Stimulated activated CD4-positive, alpha-beta T cell treated with anti-CD3 and anti-CD28 coated beads, Interleukin-1b, Interleukin-23, amount 100 ng/mL, for 1 hour (primary cell): ENCODE results near the gene FUZ.

Experiments used
- DNase-seq, 2 donors: peaks; one replicate each; pipeline ENCODE4 v3.0.0-alpha.2; 2020; ENCODE audit warnings: low read depth in 2 of 2

The FUZ gene, protein sequence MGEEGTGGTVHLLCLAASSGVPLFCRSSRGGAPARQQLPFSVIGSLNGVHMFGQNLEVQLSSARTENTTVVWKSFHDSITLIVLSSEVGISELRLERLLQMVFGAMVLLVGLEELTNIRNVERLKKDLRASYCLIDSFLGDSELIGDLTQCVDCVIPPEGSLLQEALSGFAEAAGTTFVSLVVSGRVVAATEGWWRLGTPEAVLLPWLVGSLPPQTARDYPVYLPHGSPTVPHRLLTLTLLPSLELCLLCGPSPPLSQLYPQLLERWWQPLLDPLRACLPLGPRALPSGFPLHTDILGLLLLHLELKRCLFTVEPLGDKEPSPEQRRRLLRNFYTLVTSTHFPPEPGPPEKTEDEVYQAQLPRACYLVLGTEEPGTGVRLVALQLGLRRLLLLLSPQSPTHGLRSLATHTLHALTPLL

DNA sequence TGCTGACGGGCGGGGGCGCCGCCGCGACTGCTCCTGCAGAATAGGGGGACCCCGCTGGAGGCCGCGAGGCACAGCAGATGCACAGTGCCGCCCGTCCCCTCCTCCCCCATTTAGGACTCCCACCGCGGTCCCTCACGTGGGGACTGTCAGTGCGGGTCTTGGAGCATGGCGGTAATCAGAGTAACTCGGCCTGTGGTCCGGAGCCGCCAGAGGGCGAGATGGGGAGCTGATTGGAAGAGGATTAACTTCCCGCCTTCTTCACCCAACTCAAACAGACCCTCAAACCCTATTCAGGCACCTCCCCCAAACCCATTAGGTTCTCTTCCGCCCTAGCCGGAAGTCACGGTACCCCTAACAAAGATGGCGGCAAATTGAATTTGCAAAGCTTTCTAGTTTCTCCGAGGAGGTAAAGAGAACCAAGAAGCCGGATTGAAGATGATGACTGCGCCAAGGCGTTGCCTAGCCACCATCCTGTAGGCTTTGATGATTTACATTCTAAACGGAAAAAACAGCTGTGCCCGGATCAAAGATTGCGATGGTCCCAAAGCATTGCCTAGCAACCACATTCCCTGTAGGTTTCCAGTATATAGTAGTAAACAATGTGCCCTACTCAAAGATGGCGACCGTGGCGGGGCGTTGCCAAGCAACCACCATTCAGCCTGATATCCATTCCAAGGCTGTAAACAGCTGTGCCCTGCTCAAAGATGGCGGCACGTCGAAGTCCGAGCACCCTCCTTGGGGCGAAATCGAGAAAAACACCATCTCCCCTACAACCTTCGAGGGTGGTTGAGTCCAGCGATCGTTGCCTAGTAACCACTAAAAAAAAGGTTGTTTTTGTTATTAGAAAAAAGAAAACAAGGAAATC lies at the start of gene FUZ:
FUZ (minus strand) TSS at position 296 of the 865 bp plus-strand sequence; CDS start at position 110, 186 bp downstream.
- DNase-seq = peak; percentile 70 to 78

DNA sequence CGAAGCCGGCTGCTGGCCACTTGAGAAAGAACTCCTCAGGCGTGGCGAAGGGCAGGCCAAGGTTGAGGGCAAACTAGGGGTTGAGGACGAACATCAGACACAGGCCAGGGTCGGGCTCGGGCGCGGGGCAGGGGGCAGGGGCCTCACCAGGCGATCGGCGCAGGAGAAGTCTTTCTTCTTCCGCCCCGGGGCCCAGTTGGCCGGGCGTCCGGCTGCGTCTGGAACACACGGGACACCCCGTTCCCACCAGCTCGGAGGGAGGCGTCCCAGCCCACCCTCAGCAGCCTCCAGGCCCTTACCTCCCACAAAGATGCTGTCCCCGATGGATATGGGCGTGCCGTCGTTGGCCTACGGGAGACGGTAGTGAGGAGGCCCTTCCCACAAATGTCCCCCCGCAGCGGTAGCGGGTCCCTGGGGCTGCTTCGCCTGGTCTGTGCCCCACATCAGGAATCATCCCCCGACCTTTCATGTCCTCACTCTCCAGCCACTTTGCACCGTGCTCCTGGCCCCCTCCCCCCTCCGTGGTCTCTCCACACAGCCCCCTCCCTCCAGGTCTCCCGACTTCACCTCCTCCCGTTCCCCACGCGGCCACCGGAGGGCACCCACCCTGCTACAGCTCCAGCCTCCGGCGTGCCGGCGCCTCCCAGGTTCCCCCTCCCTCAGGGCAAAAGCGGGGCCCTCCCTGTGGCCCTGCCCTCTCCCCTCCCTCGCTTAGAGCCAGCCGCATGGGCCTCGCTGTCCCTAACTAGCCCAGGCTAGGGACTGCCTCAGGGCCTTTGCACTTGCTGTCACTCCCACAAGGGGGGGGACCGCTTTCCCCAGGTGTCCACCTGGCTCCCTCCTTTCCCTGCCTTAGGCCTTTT lies 49.5 kb upstream of the FUZ start:
- no peak for DNase-seq

DNA sequence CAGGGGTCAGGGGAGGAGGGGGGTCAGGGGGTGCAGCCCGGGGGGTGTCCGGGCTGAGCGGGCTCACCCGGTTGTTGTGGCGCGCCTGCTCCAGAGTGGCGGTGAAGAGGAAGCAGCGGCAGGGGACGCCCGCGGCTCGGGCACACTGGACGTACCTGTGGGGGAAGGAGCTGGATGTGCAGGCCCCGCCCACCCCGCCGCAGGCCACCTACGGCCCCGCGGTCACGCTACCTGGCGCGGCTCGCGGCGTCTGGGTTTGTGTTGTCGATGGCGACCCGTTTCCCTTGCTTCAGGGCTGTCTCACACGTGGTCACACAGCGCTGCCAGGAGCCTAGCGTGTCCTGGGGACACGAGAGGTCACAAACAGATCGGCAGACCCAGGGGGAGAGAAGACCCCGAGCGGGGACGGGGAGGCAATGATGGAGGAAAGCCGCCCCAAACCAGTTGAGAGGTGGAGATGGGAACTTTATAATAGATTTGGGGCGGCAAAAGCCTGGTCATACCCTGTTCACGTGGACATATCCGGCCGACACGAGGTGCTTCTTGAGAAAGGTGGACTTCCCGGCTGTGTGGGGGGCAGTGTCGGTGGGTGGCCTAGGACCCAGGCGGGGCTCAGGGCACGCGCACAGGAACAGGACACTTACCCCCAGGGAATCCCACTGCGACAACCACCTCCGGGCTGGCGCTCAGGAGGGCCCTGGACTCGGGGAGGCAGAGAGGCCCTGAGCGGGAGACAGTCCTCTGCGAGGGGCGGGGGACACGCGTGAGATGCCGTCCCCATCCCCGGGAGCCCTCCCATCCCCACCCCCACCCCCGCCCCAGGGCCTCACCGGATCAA lies 48.7 kb upstream of the FUZ start:
- DNase-seq = no peak

DNA sequence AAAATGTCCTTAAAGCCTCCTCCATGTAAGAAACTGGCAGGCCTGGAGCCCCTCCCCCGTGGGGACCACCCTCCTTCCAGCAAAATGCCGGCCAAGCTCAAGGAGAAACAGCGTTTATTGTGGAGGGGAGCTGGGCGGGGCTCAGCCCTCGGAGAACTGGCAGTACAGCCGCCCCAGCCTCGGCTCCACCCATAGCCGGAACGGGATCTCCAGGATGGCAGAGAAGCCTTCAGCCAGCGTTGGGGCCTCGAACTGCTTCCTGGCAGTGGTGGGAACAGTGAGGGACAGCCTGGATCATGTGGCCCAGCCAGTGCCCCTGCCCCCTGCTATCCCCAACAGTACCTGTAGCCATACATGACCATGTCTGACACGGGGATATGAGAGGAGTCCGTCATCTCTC lies 48.0 kb upstream of the FUZ start:
- no peak for DNase-seq

DNA sequence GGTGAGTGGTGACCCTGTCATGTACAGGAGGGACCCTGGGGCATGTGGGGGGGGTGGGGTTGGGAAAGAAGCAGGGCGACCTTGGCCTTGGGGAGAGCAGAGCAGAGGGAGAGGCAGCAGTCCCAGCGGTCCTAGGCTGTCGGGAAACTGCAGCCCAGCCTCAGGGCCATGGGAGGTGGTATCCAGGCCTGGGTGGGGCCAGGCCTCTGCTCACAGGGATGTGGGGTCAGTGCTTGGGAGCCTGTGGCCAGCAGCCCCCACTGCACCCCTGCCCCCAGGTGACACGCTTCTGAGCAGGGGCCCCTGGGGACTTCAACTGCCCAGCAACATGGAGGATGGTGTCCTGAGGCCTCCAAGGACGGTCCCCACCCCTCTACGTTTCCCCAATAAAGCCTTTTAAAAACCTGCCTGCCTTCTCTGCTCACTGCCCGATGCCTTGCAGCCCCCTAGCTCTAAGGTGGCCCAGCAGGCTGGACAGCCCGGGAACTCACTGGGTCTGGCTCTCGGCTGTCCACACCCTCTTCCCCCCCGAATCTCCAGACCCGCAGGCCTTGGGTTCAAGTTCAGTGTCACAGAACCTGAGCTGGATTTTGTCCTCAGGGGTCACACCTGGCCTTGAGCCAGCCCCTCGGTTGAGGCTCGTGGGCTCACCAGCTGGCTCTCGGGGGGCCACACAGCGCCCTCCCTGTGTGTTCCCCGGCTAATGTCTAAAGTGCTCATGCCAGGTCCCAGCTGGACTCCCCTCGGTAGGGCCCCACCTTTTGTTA lies 47.4 kb upstream of the FUZ start:
- DNase-seq = no peak

DNA sequence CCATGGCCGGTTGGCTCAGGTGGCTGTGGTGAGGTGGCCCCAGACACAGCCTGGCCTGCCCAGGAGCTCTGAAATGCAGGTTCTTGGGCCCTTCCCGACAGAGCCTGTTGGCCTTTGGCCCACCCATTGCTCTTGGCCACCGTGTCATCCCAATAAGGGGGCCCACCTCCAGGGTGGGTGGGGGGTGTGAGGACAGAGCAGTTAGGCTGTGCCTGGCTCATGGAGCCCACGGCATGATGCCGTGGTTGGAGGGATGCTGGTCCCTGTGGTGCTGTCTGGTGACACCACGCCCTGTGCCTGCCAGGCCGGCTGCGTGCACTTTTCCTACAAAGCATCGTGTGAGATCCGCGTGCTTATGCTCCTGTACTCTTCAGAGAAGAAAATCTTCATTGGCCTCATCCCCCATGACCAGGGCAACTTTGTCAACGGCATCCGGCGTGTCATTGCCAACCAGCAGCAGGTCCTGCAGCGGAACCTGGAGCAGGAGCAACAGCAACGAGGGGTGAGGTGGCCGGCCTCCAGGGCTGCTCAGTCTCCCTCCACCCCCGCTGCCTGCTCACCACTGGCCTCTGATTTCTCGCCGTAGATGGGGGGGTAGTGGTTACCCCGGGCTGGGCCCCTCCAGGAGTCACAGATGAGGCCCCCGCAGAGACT lies 46.7 kb upstream of the FUZ start:
- no peak for DNase-seq

DNA sequence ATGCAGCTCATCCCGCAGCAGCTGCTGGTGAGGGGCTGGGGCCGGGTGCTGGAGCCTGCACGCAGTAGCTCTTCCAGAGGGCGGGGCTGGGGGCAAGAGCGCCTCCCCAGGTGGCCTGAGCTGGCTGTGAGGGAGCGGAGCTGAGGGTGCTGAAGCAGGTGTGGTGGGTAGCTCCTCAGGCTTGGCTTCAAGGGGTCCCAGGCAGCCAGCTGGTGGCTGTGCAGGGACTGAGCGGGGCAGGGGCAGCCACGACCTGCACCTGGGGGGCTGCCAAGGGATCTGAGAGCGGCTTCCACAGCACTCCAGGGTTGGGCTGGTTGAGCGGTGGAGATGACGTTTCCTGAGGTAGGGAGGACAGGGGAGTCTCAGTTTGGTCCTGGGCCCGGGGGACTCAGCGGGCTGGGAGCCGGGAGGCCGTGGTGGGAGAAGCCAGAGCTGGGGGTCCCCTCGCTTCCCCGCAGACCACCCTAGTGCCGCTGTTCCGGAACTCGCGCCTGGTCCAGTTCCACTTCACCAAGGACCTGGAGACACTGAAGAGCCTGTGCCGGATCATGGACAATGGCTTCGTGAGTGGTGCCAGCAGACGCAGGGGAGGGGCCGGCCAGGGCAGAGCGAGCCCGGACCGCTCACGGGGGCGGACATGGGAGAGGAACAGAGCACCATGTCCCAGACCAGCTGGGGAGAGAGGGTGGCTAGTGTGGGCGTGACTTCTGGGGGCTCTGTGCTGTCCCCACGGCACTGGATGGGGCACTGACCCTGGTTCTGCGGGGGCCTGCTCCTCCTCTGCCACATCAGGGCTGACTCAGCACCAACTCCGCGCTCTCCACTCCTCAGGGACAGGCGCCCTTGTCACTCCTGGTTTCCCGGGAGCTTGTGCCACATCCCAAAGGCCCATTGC lies 45.2 kb upstream of the FUZ start:
- no peak for DNase-seq

DNA sequence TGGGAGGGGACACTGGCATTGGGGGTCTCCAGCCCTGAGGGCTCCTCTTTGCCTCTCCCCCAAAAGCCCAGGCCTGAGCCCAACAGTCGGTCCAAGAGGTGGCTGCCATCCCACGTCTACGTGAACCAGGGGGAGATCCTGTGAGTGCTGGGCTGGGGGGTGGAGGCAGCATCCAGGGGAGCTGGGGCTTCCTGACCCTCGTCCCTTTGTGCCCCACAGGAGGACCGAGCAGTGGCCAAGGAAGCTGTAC lies 44.7 kb upstream of the FUZ start:
- no peak for DNase-seq

DNA sequence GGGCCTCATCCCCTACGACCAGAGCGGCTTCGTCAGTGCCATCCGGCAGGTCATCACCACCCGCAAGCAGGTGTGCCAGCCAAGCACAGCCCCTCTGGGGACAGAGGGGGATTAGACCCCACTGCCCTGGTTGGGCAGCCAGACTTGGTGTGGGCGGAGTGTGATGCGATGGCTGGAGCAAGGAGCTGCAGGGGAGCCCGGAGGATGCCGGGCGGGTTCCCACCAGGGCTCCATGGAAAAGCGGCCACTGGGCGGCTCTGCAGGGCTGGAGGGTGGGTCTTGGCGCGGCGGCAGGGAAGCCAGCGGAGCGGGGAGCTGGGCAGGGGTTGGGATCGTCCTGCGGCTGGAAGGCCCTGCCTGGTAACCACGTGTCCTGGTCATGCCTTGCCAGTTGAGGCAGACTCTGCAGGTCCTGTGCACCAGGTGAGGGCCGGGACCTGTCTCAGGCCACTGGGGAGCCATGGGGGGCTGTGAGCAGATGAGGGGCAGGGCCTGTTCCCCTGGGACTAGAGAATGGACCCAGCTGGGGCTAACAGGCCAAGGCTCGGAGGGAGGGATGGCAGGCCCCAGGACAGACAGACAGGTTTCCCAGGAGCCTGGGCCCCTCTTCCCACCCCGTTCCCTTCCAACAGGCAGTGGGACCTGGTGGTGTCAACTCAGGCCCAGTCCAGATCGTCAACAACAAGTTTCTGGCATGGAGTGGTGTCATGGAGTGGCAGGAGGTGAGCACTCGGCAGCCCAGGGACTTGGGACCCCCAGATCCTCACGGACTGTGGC lies 44.2 kb upstream of the FUZ start:
- no peak for DNase-seq

DNA sequence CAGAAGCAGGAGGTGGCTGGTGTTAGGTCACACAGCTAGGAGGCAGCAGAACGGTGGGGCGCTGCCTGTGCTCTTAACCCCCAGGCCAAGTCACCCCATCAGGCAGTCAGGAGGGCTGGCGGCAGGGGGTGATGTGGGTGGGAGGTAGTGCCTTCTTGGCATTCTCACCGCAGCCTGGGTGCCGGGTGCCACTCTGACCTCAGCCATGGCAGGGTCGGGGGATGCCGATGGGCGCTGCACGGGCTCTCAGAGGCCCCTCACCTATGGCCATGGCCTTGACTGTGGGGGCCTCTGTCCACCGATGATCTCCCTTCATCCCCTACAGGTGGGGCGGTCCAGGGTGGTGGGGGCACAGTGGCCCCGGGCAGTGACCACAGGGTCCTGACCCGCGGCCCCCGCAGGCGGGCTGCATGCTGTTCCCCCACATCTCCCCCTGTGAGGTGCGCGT lies 43.5 kb upstream of the FUZ start:
- DNase-seq = no peak

DNA sequence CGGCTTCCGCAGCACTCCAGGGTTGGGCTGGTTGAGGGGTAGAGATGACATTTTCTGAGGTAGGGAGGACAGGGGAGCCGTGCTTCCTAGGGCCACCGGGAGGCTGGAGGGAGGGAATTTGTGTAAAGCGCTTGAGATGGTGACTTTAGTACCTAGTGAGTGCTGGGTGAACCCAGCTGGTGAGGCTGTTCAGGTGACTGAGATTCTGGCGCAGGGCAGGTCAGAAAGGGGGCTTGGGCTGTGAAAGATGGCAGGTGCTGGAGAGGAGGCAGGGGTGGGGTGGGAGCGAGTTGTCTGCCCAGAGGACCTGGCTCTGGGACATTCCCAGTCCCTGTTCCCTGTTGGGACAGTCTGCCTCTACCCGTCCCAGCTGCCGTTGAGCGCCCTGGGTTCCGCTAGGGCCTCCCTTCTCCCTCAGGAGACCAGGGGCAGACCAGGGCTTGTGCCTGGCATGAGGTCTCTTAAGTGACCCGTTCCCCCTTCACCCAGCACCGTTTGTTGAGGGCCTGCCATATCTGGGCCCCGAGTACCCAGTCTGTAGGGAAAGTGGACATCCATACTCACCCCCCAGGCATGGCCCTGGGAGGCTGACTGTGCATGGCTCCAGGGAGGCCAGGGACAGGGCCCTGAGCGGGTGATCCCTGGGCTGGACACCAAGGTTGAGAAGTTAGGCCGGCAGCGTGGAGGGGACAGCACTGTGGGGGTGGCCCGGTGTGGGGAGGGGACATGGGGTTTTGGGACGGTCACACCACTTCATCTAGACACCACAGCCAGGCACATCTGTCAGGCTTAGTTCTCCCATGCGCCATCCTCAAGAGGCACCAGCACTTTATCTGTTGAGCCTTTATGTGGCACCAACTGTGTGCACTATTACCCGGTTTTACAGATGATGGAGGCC lies 42.8 kb upstream of the FUZ start:
- no peak for DNase-seq

DNA sequence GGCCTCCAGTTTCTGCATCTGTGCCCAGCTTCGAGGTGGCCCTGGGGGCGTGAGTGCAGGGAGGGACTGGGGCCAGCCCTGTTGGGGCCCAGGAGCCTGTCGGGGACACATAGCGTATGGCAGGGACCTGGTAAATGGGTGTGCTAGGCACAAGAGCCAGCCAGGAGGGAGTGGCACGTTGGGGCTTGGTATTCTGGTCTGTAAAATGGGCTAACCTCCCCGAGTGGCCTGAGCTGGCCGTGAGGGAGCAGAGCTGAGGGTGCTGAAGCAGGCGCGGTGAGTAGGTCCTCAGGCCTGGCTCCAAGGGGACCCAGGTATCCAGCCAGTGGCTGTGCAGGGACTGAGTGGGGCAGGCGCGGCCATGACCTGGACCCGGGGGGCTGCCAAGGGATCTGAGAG lies 42.2 kb upstream of the FUZ start:
- DNase-seq = no peak

DNA sequence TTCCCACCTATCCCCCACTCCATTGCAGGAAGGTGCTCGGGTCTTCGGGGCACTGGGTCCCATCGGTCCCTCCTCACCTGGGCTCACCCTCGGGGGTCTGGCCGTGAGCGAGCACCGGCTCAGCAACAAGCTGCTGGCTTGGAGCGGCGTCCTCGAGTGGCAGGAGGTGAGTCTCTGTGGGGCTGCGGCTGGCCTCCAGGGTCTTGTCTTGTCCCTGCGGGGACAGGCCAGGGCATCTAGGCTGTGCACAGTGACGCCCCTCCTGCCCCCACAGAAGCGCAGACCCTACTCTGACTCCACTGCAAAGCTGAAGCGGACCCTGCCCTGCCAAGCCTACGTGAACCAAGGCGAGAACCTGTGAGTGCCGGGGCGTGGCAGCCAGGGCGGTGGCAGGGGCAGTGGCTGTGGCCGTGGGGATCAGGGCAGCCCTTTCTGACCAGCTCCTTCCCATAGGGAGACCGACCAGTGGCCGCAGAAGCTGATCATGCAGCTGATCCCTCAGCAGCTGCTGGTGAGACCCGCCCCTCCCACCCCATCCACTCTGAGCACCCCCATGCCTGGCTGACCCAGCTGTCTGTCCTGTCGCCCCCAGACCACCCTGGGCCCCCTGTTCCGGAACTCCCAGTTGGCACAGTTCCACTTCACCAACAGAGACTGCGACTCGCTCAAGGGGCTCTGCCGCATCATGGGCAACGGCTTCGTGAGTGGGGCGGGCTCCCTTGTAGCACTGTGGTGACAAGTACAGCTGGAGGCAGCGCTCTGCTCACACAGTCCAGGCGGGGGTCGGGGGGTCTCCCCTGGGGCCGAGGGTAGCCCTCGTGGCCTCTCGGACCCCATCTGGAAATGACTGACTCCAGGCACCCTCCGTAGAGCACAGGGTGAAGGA lies 41.5 kb upstream of the FUZ start:
- no peak for DNase-seq

DNA sequence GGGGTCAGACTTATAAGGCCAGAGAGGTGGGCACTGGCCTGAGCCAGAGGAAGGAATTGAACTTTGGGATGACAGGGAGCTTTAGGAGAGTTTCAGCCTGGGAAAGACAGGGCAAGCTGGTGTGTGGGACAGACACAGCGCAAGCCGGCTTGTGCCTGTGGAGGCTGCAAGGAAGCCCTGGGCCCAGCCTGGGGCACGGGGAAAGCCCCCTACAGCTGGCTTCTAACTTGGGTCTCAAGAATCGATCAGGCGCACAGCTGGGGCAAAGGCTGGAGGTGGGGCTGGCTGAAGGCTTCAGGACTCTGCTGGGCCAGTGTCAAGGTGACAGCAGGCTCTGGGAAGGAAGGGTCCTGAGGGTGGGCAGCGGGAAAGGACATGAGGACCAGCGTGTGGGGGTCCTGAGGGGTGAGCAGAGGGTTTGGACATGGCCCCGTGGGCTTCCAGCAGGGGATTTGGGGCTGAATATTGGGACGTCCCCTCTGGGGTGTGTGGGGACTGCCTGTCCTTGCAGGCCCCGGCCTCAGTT lies 40.8 kb upstream of the FUZ start:
- DNase-seq = no peak

DNA sequence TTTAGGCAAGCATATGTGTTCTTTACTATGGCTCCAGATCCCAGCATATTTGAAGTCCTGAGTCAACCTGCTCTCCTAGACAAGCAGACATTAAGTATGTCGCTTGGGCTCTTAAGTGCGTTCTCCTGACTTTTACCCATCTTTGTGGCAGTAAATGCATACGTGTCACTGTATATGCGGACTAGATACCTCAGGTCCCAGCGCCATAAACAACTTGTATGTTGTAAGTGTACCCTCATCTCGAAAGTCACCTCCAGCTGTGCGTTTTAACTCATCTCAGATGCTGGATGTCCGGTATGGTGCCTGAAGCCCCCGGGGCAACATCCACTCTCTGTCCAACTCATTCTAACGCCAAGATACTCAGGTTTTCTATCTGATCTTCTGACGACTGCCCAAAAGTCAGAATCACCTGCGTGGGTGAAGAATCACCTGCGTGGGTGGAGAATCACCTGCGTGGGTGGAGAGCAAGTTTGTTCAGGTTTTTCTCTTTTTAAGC lies 39.6 kb upstream of the FUZ start:
- DNase-seq = no peak
